ENCODE data around the gene GAMT. TPM values are rescaled to one million over a fixed set of nuclear protein-coding genes. Genes with fewer than 3 reads are reported as not detected.

The GAMT gene
- polyA plus RNA-seq, 1 experiment = 26.9 TPM

DNA sequence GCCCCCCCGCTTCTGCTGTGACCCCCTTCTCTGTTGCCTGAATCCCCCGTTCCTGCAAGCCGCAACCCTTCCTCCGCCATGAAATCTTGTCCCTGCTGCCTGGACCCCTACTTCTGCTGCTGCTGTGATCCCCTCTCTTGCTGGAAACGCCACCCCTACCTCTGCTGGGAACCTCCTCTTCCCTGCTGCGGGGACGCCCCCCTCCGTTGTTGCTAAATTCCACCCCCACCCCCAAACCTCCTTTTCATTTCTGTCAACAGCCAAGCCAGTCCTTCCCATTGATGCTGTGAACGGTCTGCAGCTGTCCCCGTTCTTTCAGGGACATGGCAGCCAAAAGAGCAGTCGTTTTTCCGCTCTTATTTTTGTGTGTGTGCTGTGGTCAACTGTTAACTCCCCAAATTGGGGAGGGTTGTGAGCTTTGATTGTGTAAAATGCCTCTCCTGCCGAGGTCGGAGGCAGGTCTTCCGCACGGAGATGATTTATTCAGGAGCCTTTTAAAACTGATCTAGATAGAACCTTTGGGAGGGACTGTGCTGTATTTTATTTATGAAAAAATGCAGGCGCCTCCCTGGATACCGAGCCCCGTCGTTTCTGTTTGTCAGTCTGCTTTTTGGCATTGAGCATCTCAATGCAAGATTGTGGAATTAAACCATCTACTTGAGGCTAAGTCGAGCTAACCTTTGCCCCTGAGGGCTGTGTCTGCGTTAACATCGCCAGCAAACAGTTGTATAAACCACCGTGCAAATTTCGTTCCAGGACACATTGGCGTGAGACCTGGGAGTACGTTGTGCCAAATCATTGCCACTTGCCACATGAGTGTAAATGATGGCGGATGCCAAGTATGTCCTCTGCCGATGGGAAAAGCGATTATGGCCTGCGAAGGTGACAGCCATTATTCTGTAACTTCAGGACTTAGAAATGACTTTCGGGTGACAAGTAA lies 45.5 kb downstream of the GAMT start:
- peak overlapping the region; percentile 87 for H3K4me3 ChIP-seq (ENCODE audit: low read depth, low read length)
- peak overlapping the region; percentile 31 for H3K27ac ChIP-seq (ENCODE audit: low read depth, low read length)
- TF ChIP-seq CTCF (IDR thresholded peaks at IDR 0.05; ENCODE audit: low read depth, low read length) = no peak
- no peaks in the 10 kb centered on the region for H3K27me3 ChIP-seq (ENCODE audit: control insufficient read depth, insufficient read depth, low read length)
- ChIA-PET CTCF (no interaction called here), POLR2A (interaction anchor here (0.6 to 1.2 kb wide), 2 partner anchors 87 to 123 kb away, joined by 5 to 6 read pairs; partner anchors contain the start of gene CIRBP)
- H3K9me3 ChIP-seq (ENCODE audit: control insufficient read depth, insufficient read depth, low read length) = no peaks in the 10 kb centered on the region
- no peak for DNase-seq (ENCODE audit: low read depth, low spot score)

GRCh38 chr19:1354970-1355567 lies 46.3 kb downstream of the GAMT start:
- ChIA-PET POLR2A (interaction anchor here (0.5 to 1.2 kb wide), 2 partner anchors 76 to 86 kb away, joined by 3 to 6 read pairs; partner anchors contain the start of gene CIRBP), CTCF (no interaction called here)
- TF ChIP-seq CTCF (IDR thresholded peaks at IDR 0.05; ENCODE audit: low read depth, low read length) = no peak
- DNase-seq (ENCODE audit: low read depth, low spot score) = no peak
- H3K27me3 ChIP-seq (ENCODE audit: control insufficient read depth, insufficient read depth, low read length) = no peaks in the 10 kb centered on the region
- H3K27ac ChIP-seq (ENCODE audit: low read depth, low read length) = no peak overlapping the region
- no peaks in the 10 kb centered on the region for H3K9me3 ChIP-seq (ENCODE audit: control insufficient read depth, insufficient read depth, low read length)
- H3K4me3 ChIP-seq (ENCODE audit: low read depth, low read length) = peak overlapping the region; percentile 87

GRCh38 chr19:1353144-1353543 lies 48.2 kb downstream of the GAMT start:
- TF ChIP-seq CTCF (IDR thresholded peaks at IDR 0.05; ENCODE audit: low read depth, low read length) = no peak
- no peak overlapping the region for H3K27ac ChIP-seq (ENCODE audit: low read depth, low read length)
- peaks cover 3% of the 10 kb centered on the region for H3K27me3 ChIP-seq (ENCODE audit: control insufficient read depth, insufficient read depth, low read length)
- H3K9me3 ChIP-seq (ENCODE audit: control insufficient read depth, insufficient read depth, low read length) = no peaks in the 10 kb centered on the region
- DNase-seq (ENCODE audit: low read depth, low spot score) = no peak
- POLR2A ChIA-PET = no interaction called here
- no peak overlapping the region for H3K4me3 ChIP-seq (ENCODE audit: low read depth, low read length)
- CTCF ChIA-PET = no interaction called here

GRCh38 chr19:1351381-1351851 lies 49.9 kb downstream of the GAMT start:
- POLR2A ChIA-PET = no interaction called here
- no peak for DNase-seq (ENCODE audit: low read depth, low spot score)
- H3K4me3 ChIP-seq (ENCODE audit: low read depth, low read length) = no peak overlapping the region
- no peak overlapping the region for H3K27ac ChIP-seq (ENCODE audit: low read depth, low read length)
- H3K27me3 ChIP-seq (ENCODE audit: control insufficient read depth, insufficient read depth, low read length) = peaks cover 4% of the 10 kb centered on the region
- H3K9me3 ChIP-seq (ENCODE audit: control insufficient read depth, insufficient read depth, low read length) = no peaks in the 10 kb centered on the region
- CTCF ChIA-PET = no interaction called here
- no peak for TF ChIP-seq CTCF (IDR thresholded peaks at IDR 0.05; ENCODE audit: low read depth, low read length)

DNA sequence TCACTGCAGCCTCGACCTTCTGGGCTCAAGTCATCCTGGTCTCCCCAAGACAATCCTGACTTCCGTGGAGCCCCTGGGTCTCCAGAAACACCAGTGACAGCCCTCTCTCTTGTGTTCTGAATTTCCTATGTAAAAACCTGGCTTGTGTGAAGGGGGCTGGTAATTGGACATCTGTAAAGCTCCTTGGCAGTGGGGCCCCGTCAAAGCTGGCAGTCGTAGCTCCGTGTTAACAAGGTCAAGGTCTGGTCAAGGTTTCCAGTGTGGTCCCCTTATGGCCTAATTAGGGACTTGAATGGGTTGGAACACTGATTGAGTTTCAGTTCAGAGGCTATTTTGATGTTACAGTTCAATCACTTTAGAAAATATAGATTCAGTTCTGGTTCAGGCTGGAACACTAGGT lies 50.5 kb downstream of the GAMT start:
- no peak for TF ChIP-seq CTCF (IDR thresholded peaks at IDR 0.05; ENCODE audit: low read depth, low read length)
- Histone ChIP-seq H3K27me3 (ENCODE audit: control insufficient read depth, insufficient read depth, low read length) (peaks cover 4% of the 10 kb centered on the region), H3K4me3 (ENCODE audit: low read depth, low read length) (no peak overlapping the region), H3K9me3 (ENCODE audit: control insufficient read depth, insufficient read depth, low read length) (no peaks in the 10 kb centered on the region), H3K27ac (ENCODE audit: low read depth, low read length) (no peak overlapping the region)
- POLR2A ChIA-PET = no interaction called here
- CTCF ChIA-PET = no interaction called here
- no peak for DNase-seq (ENCODE audit: low read depth, low spot score)
